Measurements from ENCODE around the gene PIEZO1. TPM values are rescaled to one million over a fixed set of nuclear protein-coding genes. Genes with fewer than 3 reads are reported as not detected.

Gene PIEZO1
- total RNA-seq, 1 donor from 2014 or later, result 208 TPM

DNA sequence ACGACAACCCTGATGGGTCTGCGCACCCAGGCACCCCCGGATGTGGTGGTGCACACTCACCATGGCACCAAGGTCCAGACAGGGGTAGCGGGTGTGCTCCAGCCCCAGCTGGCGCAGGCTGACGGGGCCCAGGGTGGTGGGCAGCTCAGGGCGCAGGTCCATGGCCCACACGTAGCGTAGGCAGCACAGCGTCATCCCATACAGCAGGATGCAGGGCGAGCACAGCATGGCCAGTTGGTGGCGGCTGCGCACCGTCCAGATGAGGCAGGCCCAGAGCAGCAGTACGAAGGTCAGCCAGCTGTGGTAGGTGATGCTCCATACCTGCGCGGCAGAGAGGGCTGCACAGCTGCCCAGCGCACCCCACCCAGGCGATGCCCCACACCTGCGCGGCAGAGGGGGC, 48.9 kb downstream of the PIEZO1 start:
- Mint-ChIP-seq H3K9me3 (ENCODE audit: low read depth) (no peaks in the 10 kb centered on the region), H3K4me1 (ENCODE audit: low read depth) (peaks cover 5% of the 10 kb centered on the region), H3K27ac (ENCODE audit: unreplicated experiment) (no peak overlapping the region), H3K4me3 (ENCODE audit: unreplicated experiment) (no peak overlapping the region), H3K36me3 (ENCODE audit: low read depth) (peaks cover 8% of the 10 kb centered on the region), H3K27me3 (ENCODE audit: low read depth) (no peaks in the 10 kb centered on the region)
- TF ChIP-seq, protein P1, sequence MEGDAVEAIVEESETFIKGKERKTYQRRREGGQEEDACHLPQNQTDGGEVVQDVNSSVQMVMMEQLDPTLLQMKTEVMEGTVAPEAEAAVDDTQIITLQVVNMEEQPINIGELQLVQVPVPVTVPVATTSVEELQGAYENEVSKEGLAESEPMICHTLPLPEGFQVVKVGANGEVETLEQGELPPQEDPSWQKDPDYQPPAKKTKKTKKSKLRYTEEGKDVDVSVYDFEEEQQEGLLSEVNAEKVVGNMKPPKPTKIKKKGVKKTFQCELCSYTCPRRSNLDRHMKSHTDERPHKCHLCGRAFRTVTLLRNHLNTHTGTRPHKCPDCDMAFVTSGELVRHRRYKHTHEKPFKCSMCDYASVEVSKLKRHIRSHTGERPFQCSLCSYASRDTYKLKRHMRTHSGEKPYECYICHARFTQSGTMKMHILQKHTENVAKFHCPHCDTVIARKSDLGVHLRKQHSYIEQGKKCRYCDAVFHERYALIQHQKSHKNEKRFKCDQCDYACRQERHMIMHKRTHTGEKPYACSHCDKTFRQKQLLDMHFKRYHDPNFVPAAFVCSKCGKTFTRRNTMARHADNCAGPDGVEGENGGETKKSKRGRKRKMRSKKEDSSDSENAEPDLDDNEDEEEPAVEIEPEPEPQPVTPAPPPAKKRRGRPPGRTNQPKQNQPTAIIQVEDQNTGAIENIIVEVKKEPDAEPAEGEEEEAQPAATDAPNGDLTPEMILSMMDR (IDR thresholded peaks at IDR 0.05), result no peak
- no peak for DNase-seq (ENCODE audit: low spot score)

DNA sequence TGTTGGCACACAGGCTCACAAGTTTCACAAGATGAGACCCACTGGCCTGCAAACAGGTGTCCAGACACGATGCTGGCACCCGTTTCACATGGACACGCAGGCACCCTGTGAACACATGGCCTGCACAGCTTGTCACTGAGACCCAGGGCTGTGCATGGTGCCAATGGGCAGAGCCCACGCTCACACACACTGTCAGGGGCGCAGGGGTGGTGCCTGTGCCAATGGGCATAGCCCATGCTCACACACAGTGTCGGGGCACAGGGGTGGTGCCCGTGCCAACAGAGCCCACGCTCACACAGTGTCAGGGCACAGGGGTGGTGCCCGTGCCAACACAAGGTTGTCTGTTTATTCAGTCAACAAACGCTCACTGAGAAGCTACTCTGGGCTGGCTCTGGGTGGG, 49.4 kb downstream of the PIEZO1 start:
- peaks cover 9% of the 10 kb centered on the region for H3K4me1 Mint-ChIP-seq (ENCODE audit: low read depth)
- H3K4me3 Mint-ChIP-seq (ENCODE audit: unreplicated experiment), result no peak overlapping the region
- H3K27ac Mint-ChIP-seq (ENCODE audit: unreplicated experiment), result no peak overlapping the region
- peaks cover 11% of the 10 kb centered on the region for H3K36me3 Mint-ChIP-seq (ENCODE audit: low read depth)
- no peak for DNase-seq (ENCODE audit: low spot score)
- H3K9me3 Mint-ChIP-seq (ENCODE audit: low read depth), result no peaks in the 10 kb centered on the region
- TF ChIP-seq, protein P1 (IDR thresholded peaks at IDR 0.05), result no peak
- H3K27me3 Mint-ChIP-seq (ENCODE audit: low read depth), result no peaks in the 10 kb centered on the region

DNA sequence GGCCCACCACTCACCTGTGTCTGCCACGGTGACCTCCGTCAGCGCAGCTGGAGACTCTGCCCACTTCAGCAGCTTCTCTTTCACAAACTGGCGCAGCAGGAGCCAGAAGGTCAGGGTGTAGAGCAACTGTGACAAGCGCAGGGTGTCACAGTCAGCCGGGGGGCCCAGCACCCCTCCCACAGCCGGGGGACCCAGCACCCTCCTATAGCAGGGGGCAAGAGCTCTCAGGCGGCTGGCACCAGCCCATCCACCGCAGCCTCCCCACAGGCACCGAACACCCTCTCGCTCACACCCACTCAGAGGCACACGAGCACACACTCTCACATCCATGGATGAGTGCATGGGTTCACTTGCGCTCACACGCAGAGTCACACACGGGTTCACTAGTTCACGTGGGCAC, 49.9 kb downstream of the PIEZO1 start:
- Mint-ChIP-seq H3K4me3 (ENCODE audit: unreplicated experiment) (no peak overlapping the region), H3K27ac (ENCODE audit: unreplicated experiment) (no peak overlapping the region), H3K36me3 (ENCODE audit: low read depth) (peaks cover 11% of the 10 kb centered on the region), H3K9me3 (ENCODE audit: low read depth) (no peaks in the 10 kb centered on the region), H3K4me1 (ENCODE audit: low read depth) (peaks cover 9% of the 10 kb centered on the region), H3K27me3 (ENCODE audit: low read depth) (no peaks in the 10 kb centered on the region)
- TF ChIP-seq, protein P1 (IDR thresholded peaks at IDR 0.05), result no peak
- no peak for DNase-seq (ENCODE audit: low spot score)

DNA sequence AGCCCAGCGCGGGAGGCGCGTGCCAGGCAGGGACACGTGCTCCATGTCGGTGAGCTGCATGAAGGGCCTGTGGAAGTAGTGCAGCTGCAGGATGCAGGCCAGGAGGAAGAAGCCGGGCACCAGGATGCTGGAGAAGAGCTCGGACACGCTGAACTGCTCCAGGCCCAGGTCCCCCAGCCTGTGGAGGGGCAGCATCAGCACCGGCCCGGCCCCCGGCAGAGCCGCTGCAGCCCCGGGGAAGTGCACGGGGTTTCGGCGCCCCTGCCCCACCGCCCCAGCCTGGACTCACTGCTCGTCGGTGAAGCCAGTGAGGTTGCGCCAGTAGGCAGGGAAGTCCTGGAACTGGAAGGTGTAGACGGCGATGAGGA, 50.7 kb downstream of the PIEZO1 start:
- no peak overlapping the region for H3K4me3 Mint-ChIP-seq (ENCODE audit: unreplicated experiment)
- H3K36me3 Mint-ChIP-seq (ENCODE audit: low read depth), result peaks cover 15% of the 10 kb centered on the region
- TF ChIP-seq, protein P1 (IDR thresholded peaks at IDR 0.05), result no peak
- no peak overlapping the region for H3K27ac Mint-ChIP-seq (ENCODE audit: unreplicated experiment)
- H3K27me3 Mint-ChIP-seq (ENCODE audit: low read depth), result no peaks in the 10 kb centered on the region
- no peaks in the 10 kb centered on the region for H3K9me3 Mint-ChIP-seq (ENCODE audit: low read depth)
- H3K4me1 Mint-ChIP-seq (ENCODE audit: low read depth), result peaks cover 9% of the 10 kb centered on the region
- DNase-seq (ENCODE audit: low spot score), result no peak

DNA sequence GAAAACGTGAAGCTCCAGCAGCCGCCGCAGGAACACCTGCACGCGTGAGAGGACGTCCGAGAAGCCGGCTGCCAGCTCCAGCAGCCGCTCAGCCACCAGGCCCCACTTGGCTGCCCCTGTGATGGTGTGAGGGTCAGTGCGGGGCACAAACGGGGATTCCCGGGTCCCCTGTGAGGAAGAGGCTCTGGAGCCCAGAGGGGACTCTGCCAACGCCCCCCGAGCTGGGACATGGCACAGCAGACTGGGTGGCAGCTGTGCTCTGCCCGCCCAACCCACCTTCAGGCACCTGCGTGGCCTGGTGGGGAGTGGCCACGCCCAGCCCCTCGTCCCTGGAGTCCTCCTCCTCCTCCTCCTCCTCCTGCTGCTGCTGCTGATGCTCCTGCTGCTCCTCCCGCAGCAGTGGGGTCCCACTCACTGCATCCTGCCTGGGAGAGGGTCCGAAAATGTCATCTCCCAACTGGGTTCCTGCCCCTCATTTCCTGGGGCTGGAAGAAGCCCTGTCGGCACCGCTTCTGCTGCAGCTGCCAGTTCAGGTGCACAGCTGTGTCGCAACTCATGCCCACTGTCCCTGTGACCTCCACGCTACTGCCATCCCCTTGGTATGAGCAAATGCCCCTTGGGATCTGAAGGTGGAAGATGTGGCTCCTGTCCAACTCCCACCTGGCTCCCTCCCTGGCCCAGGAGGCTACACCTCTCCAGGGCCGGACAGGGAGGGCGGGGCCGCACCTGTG, 51.2 kb downstream of the PIEZO1 start:
- TF ChIP-seq, protein P1 (IDR thresholded peaks at IDR 0.05), result no peak
- no peak for DNase-seq (ENCODE audit: low spot score)
- Mint-ChIP-seq H3K27ac (ENCODE audit: unreplicated experiment) (no peak overlapping the region), H3K27me3 (ENCODE audit: low read depth) (no peaks in the 10 kb centered on the region), H3K4me1 (ENCODE audit: low read depth) (peaks cover 9% of the 10 kb centered on the region), H3K36me3 (ENCODE audit: low read depth) (peaks cover 14% of the 10 kb centered on the region), H3K9me3 (ENCODE audit: low read depth) (no peaks in the 10 kb centered on the region), H3K4me3 (ENCODE audit: unreplicated experiment) (no peak overlapping the region)

Measured in chondrocyte (in vitro differentiated cells).